Activated naive CD4-positive, alpha-beta T cell treated with anti-CD3 and anti-CD28 coated beads, Interleukin-2, amount 50 U/mL, for 16 hours (primary cell): ENCODE measurements around the gene R3HDM1.
A peak's percentile ranks its signal among the peaks of the same experiment; 100 is the strongest.

Source experiments
- DNase-seq: peaks from one replicate; pipeline ENCODE4 v3.0.0-alpha.2; 2020

The R3HDM1 gene

GRCh38 chr2:135728064-135728743 is 196.9 kb downstream of the R3HDM1 start:
- DNase-seq: no peak

GRCh38 chr2:135732561-135732960 is 201.3 kb downstream of the R3HDM1 start:
- DNase-seq: no peak

- no peak for DNase-seq
These were observed 201.8 kb downstream of the R3HDM1 start for GRCh38 chr2:135733045-135733444.

- DNase-seq: no peak
These were observed 205.3 kb downstream of the R3HDM1 start for GRCh38 chr2:135736546-135736945.

GRCh38 chr2:135740206-135740605 is 208.9 kb downstream of the R3HDM1 start:
- DNase-seq: no peak

- DNase-seq: no peak
These were observed 209.7 kb downstream of the R3HDM1 start for GRCh38 chr2:135741043-135741394.

- DNase-seq: peak; percentile 94
These were observed 210.4 kb downstream of the R3HDM1 start, which contains the start of gene UBXN4 for GRCh38 chr2:135741395-135742324. TSS of gene UBXN4 (plus strand) at chr2:135741855. CDS start at chr2:135741930, 75 bp downstream.

- DNase-seq: no peak
These were observed 211.1 kb downstream of the R3HDM1 start for GRCh38 chr2:135742325-135742757.

- DNase-seq: no peak
These were observed 212.6 kb downstream of the R3HDM1 start for GRCh38 chr2:135743860-135744259.

- peak; percentile 32 for DNase-seq
These were observed 213.6 kb downstream of the R3HDM1 start for GRCh38 chr2:135744760-135745314.

GRCh38 chr2:135745545-135745944 is 214.3 kb downstream of the R3HDM1 start:
- DNase-seq: no peak

GRCh38 chr2:135755573-135755972 is 224.3 kb downstream of the R3HDM1 start:
- DNase-seq: no peak

- no peak for DNase-seq
These were observed 225.4 kb downstream of the R3HDM1 start for GRCh38 chr2:135756692-135757091.

- no peak for DNase-seq
These were observed 230.7 kb downstream of the R3HDM1 start for GRCh38 chr2:135762022-135762421.

- DNase-seq: no peak
These were observed 231.2 kb downstream of the R3HDM1 start for GRCh38 chr2:135762530-135762929.

GRCh38 chr2:135768863-135769262 is 237.6 kb downstream of the R3HDM1 start:
- DNase-seq: no peak

- no peak for DNase-seq
These were observed 242.0 kb downstream of the R3HDM1 start for GRCh38 chr2:135773319-135773718.

- DNase-seq: no peak
These were observed 242.6 kb downstream of the R3HDM1 start for GRCh38 chr2:135773917-135774316.
